ENCODE measurements around the gene NELL1. TPM values are rescaled to one million over a fixed set of nuclear protein-coding genes. Genes with fewer than 3 reads are reported as not detected.

NELL1 gene
- total and polyA plus RNA-seq, 7 experiments from 2014 or later, result not detected

DNA sequence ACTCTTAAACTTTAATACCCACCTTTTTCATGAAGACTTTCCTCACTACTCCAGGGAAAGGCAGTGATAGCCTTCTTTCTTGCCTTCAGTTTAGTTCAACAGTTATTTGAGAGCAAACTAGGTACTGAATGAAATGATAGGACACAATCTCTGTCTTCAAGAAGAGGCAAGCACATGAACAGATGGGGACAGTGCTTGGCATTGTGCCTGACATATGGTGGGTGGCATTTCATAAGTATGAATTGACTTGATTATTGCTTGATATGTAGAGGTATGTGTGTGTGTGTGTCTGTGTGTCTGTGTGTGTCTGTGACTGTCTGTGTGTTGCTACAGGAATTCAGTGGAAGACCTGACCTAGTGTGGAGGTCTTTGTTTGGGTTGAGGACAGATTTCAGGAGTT lies 504.1 kb downstream of the NELL1 start:
- Mint-ChIP-seq H3K4me3 (no peak overlapping the region), H3K27me3 (no peaks in the 10 kb centered on the region), H3K36me3 (no peaks in the 10 kb centered on the region), H3K4me1 (no peaks in the 10 kb centered on the region), H3K27ac (no peak overlapping the region), H3K9me3 (peaks cover 0 to 14% (median 2%) of the 10 kb centered on the region in 11 donors)
- no peak for DNase-seq
- Histone ChIP-seq H3K4me3 (ENCODE audit: low read length) (no peak overlapping the region), H3K9me3 (ENCODE audit: control insufficient read depth in 2 of 3, low read length in 3 of 3) (no peaks in the 10 kb centered on the region), H3K27ac (ENCODE audit: low read depth, low read length) (no peak overlapping the region), H3K4me1 (ENCODE audit: control insufficient read depth in 2 of 2, insufficient read depth in 2 of 2, low read length in 2 of 2) (no peaks in the 10 kb centered on the region), H3K36me3 (ENCODE audit: control insufficient read depth in 2 of 3, insufficient read depth in 3 of 3, low read length in 3 of 3) (no peaks in the 10 kb centered on the region), H3K27me3 (ENCODE audit: control insufficient read depth in 2 of 2, insufficient read depth in 2 of 2, low read length in 2 of 2) (no peaks in the 10 kb centered on the region)
- CTCF ChIA-PET, result no interaction called here
- POLR2A ChIA-PET, result no interaction called here
- intact Hi-C loops (cut with micrococcal nuclease), result no loop called here
- no peak for ATAC-seq

DNA sequence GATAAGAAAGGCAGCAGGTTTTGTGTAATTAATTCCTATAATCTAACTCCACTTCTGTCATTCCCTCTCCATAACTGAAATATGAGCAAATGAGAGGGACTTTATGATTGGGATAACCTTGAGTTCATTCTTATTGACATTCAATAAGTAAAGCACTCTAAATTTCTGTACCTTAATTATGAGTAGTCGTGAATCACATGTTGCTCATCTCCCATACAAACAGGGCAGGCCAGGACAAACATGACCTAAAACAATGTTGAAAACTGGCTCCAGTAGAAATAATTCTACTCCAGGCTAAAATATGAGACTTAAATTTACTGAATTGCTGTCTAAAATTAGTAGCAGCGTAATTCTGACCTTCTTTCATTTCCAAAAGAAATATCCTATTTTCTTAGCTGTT lies 505.4 kb downstream of the NELL1 start:
- Mint-ChIP-seq H3K4me1 (no peaks in the 10 kb centered on the region), H3K4me3 (no peak overlapping the region), H3K9me3 (peaks cover 0 to 10% (median 2%) of the 10 kb centered on the region in 11 donors), H3K36me3 (no peaks in the 10 kb centered on the region), H3K27ac (no peak overlapping the region), H3K27me3 (no peaks in the 10 kb centered on the region)
- Histone ChIP-seq H3K36me3 (ENCODE audit: control insufficient read depth in 2 of 3, insufficient read depth in 3 of 3, low read length in 3 of 3) (no peaks in the 10 kb centered on the region), H3K27me3 (ENCODE audit: control insufficient read depth in 2 of 2, insufficient read depth in 2 of 2, low read length in 2 of 2) (no peaks in the 10 kb centered on the region), H3K4me1 (ENCODE audit: control insufficient read depth in 2 of 2, insufficient read depth in 2 of 2, low read length in 2 of 2) (no peaks in the 10 kb centered on the region), H3K27ac (ENCODE audit: low read depth, low read length) (no peak overlapping the region), H3K9me3 (ENCODE audit: control insufficient read depth in 2 of 3, low read length in 3 of 3) (no peaks in the 10 kb centered on the region), H3K4me3 (ENCODE audit: low read length) (no peak overlapping the region)
- no peak for DNase-seq
- ChIA-PET POLR2A (no interaction called here), CTCF (no interaction called here)
- no peak for ATAC-seq
- intact Hi-C loops (cut with micrococcal nuclease), result no loop called here

DNA sequence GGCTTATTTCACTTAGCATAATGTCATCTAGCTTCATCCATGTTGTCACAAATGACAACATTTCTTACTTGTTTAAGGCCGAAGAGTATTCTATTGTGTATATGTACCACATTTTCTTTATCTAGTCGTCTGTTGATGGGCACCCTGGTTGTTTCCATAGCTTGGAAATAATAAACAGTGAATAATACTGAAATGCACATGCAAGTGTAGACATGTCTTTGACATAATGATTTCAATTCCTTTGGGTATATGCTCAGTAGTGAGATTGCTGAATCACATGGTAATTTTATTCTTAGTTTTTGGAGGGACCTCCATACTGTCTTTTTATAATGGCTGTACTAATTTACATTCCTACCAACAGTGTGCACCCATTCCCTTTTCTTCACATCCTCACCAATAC lies 508.0 kb downstream of the NELL1 start:
- H3K27ac ChIP-seq (ENCODE audit: low read depth, low read length), result no peak overlapping the region
- CTCF ChIA-PET, result no interaction called here
- Mint-ChIP-seq H3K27ac (no peak overlapping the region), H3K36me3 (no peaks in the 10 kb centered on the region), H3K9me3 (peaks cover 0 to 10% (median 2%) of the 10 kb centered on the region in 11 donors), H3K4me1 (no peaks in the 10 kb centered on the region), H3K4me3 (no peak overlapping the region), H3K27me3 (no peaks in the 10 kb centered on the region)
- no peaks in the 10 kb centered on the region for H3K27me3 ChIP-seq (ENCODE audit: control insufficient read depth in 2 of 2, insufficient read depth in 2 of 2, low read length in 2 of 2)
- intact Hi-C loops (cut with micrococcal nuclease), result no loop called here
- H3K36me3 ChIP-seq (ENCODE audit: control insufficient read depth in 2 of 3, insufficient read depth in 3 of 3, low read length in 3 of 3), result no peaks in the 10 kb centered on the region
- no peaks in the 10 kb centered on the region for H3K9me3 ChIP-seq (ENCODE audit: control insufficient read depth in 2 of 3, low read length in 3 of 3)
- H3K4me1 ChIP-seq (ENCODE audit: control insufficient read depth in 2 of 2, insufficient read depth in 2 of 2, low read length in 2 of 2), result no peaks in the 10 kb centered on the region
- POLR2A ChIA-PET, result no interaction called here
- ATAC-seq, result no peak
- no peak overlapping the region for H3K4me3 ChIP-seq (ENCODE audit: low read length)
- no peak for DNase-seq

DNA sequence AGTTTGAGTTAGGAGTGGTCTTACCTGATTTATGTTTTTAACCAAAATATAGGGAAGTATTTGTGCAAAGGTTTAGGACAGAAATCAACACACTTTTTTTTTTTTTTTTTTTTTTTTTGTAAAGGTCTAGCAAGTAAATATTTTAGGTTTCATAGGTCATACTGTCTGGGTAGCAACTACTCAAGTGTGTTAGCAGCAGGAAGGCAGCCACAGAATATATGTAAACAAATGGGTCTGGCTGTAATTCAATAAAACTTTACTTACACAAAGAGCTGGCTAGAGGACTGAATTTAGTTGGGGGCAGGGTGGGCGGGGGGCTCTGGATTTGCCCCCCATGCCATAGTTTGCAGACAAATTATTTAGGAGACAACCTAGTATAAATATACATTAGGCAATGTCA lies 510.4 kb downstream of the NELL1 start:
- Mint-ChIP-seq H3K36me3 (no peaks in the 10 kb centered on the region), H3K4me3 (no peak overlapping the region), H3K9me3 (peaks cover 0 to 10% (median 2%) of the 10 kb centered on the region in 11 donors), H3K4me1 (no peaks in the 10 kb centered on the region), H3K27me3 (no peaks in the 10 kb centered on the region), H3K27ac (no peak overlapping the region)
- no peaks in the 10 kb centered on the region for H3K27me3 ChIP-seq (ENCODE audit: control insufficient read depth in 2 of 2, insufficient read depth in 2 of 2, low read length in 2 of 2)
- H3K4me1 ChIP-seq (ENCODE audit: control insufficient read depth in 2 of 2, insufficient read depth in 2 of 2, low read length in 2 of 2), result no peaks in the 10 kb centered on the region
- ChIA-PET CTCF (no interaction called here), POLR2A (no interaction called here)
- intact Hi-C loops (cut with micrococcal nuclease), result no loop called here
- no peaks in the 10 kb centered on the region for H3K9me3 ChIP-seq (ENCODE audit: control insufficient read depth in 2 of 3, low read length in 3 of 3)
- H3K4me3 ChIP-seq (ENCODE audit: low read length), result no peak overlapping the region
- H3K36me3 ChIP-seq (ENCODE audit: control insufficient read depth in 2 of 3, insufficient read depth in 3 of 3, low read length in 3 of 3), result no peaks in the 10 kb centered on the region
- ATAC-seq (no peak), DNase-seq (no peak)
- H3K27ac ChIP-seq (ENCODE audit: low read depth, low read length), result no peak overlapping the region

DNA sequence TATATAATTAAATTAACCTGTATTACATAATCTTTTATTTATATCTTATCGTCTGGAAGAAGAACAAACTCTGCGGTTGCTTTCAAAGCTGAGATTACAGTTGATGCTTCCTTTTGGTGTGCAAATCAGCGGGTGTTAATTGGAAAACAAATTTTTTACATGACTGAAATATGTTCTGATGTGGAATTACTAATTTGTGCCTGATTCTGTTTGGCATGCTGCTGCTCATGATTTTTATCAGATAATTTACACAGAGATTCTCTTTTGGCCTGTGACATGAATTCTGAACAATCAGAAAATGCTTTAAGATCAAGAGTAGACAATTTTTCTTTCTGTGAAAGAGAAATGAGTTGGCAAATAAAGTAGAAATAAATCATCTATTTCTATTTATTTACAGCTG lies 510.8 kb downstream of the NELL1 start:
- no peak overlapping the region for H3K27ac ChIP-seq (ENCODE audit: low read depth, low read length)
- intact Hi-C loops (cut with micrococcal nuclease), result no loop called here
- CTCF ChIA-PET, result no interaction called here

DNA sequence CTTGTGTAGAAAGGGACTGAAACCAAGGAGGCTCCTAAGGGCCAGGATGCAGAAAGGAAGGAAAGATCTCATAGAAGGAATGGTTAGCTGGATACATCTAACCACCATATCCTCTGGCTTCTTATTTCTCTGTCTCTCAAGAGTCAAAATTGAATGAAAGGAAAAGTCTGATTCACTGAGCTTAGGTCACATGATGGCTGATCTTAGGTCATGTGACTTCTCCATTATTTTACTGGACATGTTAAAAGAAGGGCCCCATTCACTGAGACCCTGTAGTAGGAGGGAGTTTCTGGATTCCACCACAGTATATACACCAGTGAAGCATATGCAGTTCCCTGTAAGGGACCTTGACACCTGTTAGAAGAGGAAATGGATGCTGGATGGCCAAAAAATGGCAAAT lies 516.6 kb downstream of the NELL1 start:
- H3K9me3 Mint-ChIP-seq, result peaks cover 0 to 20% (median 2%) of the 10 kb centered on the region in 11 donors
- H3K27ac Mint-ChIP-seq, result no peak overlapping the region
- H3K4me3 Mint-ChIP-seq, result no peak overlapping the region
- Histone ChIP-seq H3K4me3 (ENCODE audit: low read length) (no peak overlapping the region), H3K27ac (ENCODE audit: low read depth, low read length) (no peak overlapping the region), H3K9me3 (ENCODE audit: control insufficient read depth in 2 of 3, low read length in 3 of 3) (no peaks in the 10 kb centered on the region), H3K4me1 (ENCODE audit: control insufficient read depth in 2 of 2, insufficient read depth in 2 of 2, low read length in 2 of 2) (no peaks in the 10 kb centered on the region), H3K27me3 (ENCODE audit: control insufficient read depth in 2 of 2, insufficient read depth in 2 of 2, low read length in 2 of 2) (no peaks in the 10 kb centered on the region), H3K36me3 (ENCODE audit: control insufficient read depth in 2 of 3, insufficient read depth in 3 of 3, low read length in 3 of 3) (no peaks in the 10 kb centered on the region)
- H3K4me1 Mint-ChIP-seq, result no peaks in the 10 kb centered on the region
- H3K36me3 Mint-ChIP-seq, result peaks cover 0 to 4% (median 0%) of the 10 kb centered on the region in 5 donors
- no peak for ATAC-seq
- ChIA-PET CTCF (no interaction called here), POLR2A (no interaction called here)
- no peaks in the 10 kb centered on the region for H3K27me3 Mint-ChIP-seq
- DNase-seq, result no peak
- intact Hi-C loops (cut with micrococcal nuclease), result no loop called here

More for the DNA sequence above, 510.8 kb downstream of the NELL1 start:
- H3K4me3 Mint-ChIP-seq, result no peak overlapping the region
- Histone ChIP-seq H3K36me3 (ENCODE audit: control insufficient read depth in 2 of 3, insufficient read depth in 3 of 3, low read length in 3 of 3) (no peaks in the 10 kb centered on the region), H3K4me1 (ENCODE audit: control insufficient read depth in 2 of 2, insufficient read depth in 2 of 2, low read length in 2 of 2) (no peaks in the 10 kb centered on the region), H3K27me3 (ENCODE audit: control insufficient read depth in 2 of 2, insufficient read depth in 2 of 2, low read length in 2 of 2) (no peaks in the 10 kb centered on the region), H3K4me3 (ENCODE audit: low read length) (no peak overlapping the region), H3K9me3 (ENCODE audit: control insufficient read depth in 2 of 3, low read length in 3 of 3) (no peaks in the 10 kb centered on the region)
- peaks cover 0 to 10% (median 3%) of the 10 kb centered on the region in 11 donors for H3K9me3 Mint-ChIP-seq
- H3K4me1 Mint-ChIP-seq, result no peaks in the 10 kb centered on the region
- DNase-seq, result no peak
- H3K36me3 Mint-ChIP-seq, result no peaks in the 10 kb centered on the region
- no peak for ATAC-seq
- H3K27ac Mint-ChIP-seq, result no peak overlapping the region
- H3K27me3 Mint-ChIP-seq, result no peaks in the 10 kb centered on the region
- POLR2A ChIA-PET, result no interaction called here

DNA sequence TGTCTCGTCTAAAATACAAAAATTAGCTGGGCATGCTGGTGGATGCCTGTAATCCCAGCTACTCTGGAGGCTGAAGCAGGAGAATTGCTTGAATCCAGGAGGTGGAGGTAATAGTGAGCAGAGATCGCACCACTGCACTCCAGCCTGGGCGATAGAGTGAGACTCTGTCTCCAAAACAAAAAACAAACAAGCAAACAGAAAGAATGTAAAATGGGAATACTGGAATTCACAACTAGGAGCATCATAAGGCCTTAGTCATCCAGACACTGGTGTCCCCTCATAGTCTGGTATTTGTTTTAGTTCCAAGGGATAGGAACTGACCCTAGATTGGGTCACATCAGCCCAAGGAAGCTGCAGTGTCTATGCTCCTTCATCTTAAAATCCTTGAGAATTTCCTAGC lies 520.8 kb downstream of the NELL1 start:
- intact Hi-C loops (cut with micrococcal nuclease), result no loop called here
- Histone ChIP-seq H3K27ac (ENCODE audit: low read depth, low read length) (no peak overlapping the region), H3K27me3 (ENCODE audit: control insufficient read depth in 2 of 2, insufficient read depth in 2 of 2, low read length in 2 of 2) (no peaks in the 10 kb centered on the region), H3K4me3 (ENCODE audit: low read length) (no peak overlapping the region), H3K4me1 (ENCODE audit: control insufficient read depth in 2 of 2, insufficient read depth in 2 of 2, low read length in 2 of 2) (no peaks in the 10 kb centered on the region), H3K36me3 (ENCODE audit: control insufficient read depth in 2 of 3, insufficient read depth in 3 of 3, low read length in 3 of 3) (no peaks in the 10 kb centered on the region), H3K9me3 (ENCODE audit: control insufficient read depth in 2 of 3, low read length in 3 of 3) (no peaks in the 10 kb centered on the region)
- POLR2A ChIA-PET, result no interaction called here
- Mint-ChIP-seq H3K36me3 (peaks cover 0 to 4% (median 0%) of the 10 kb centered on the region in 5 donors), H3K27ac (no peak overlapping the region), H3K4me3 (no peak overlapping the region), H3K27me3 (no peaks in the 10 kb centered on the region), H3K9me3 (peaks cover 0 to 20% (median 4%) of the 10 kb centered on the region in 11 donors), H3K4me1 (no peaks in the 10 kb centered on the region)
- DNase-seq (no peak), ATAC-seq (no peak)
- CTCF ChIA-PET, result no interaction called here

Measured in naive thymus-derived CD4-positive, alpha-beta T cell (primary cell).